Endothelial cell (in vitro differentiated cells): Measurements from ENCODE around the gene SLC39A3. TPM values are rescaled to one million over a fixed set of nuclear protein-coding genes. Genes with fewer than 3 reads are reported as not detected.
A peak's percentile ranks its signal among the peaks of the same experiment; 100 is the strongest.

Experiments
- DNase-seq: peaks from one replicate; pipeline ENCODE4 v3.0.0; 2021; ENCODE audit warnings: low spot score
- H3K27ac Mint-ChIP-seq: one replicate; pipeline ENCODE4 v1.8.0; 2021; ENCODE audit warnings: mixed read lengths, inconsistent platforms; ENCODE audit not compliant: unreplicated experiment
- H3K27me3 Mint-ChIP-seq: one replicate; pipeline ENCODE4 v1.8.0; 2021; ENCODE audit warnings: mild to moderate bottlenecking, moderate library complexity, mixed read lengths, inconsistent platforms; ENCODE audit not compliant: unreplicated experiment
- H3K36me3 Mint-ChIP-seq: one replicate; pipeline ENCODE4 v1.8.0; 2021; ENCODE audit warnings: mild to moderate bottlenecking, low read depth, mixed read lengths, inconsistent platforms; ENCODE audit not compliant: unreplicated experiment
- H3K4me1 Mint-ChIP-seq: one replicate; pipeline ENCODE4 v1.8.0; 2021; ENCODE audit warnings: mild to moderate bottlenecking, mixed read lengths, inconsistent platforms; ENCODE audit not compliant: unreplicated experiment
- H3K4me3 Mint-ChIP-seq: one replicate; pipeline ENCODE4 v1.8.0; 2021; ENCODE audit warnings: mild to moderate bottlenecking, mixed read lengths, inconsistent platforms; ENCODE audit not compliant: unreplicated experiment
- H3K9me3 Mint-ChIP-seq: one replicate; pipeline ENCODE4 v1.8.0; 2021; ENCODE audit warnings: mixed read lengths, inconsistent platforms; ENCODE audit not compliant: unreplicated experiment
- CTCF ChIP-seq: fragments of 200-600 bp; sonication (generic); IDR thresholded peaks from one replicate; pipeline ENCODE4 v1.5.0; 2021; ENCODE audit warnings: antibody characterized with exemption; ENCODE audit not compliant: unreplicated experiment
- total RNA-seq: library from RNA; stranded (reverse); fragmentation: NEBNext Ultra II Directional; extraction: Animal tissue kit (Norgen Biotek cat#: 25700); gene quantifications from one replicate; pipeline ENCODE4 v1.2.1, GENCODE V29; 2021; ENCODE audit not compliant: unreplicated experiment

The SLC39A3 gene
- total RNA-seq, 1 donor from 2014 or later = 28.7 TPM

GRCh38 chr19:2719232-2719735, 20.5 kb downstream of the SLC39A3 start:
- peaks cover 11% of the 10 kb centered on the region for H3K27me3 Mint-ChIP-seq
- TF ChIP-seq CTCF = no peak

GRCh38 chr19:2717638-2718541, 21.9 kb downstream of the SLC39A3 start:
- Mint-ChIP-seq H3K9me3 (no peaks in the 10 kb centered on the region), H3K4me1 (peaks cover 5% of the 10 kb centered on the region), H3K27me3 (peaks cover 11% of the 10 kb centered on the region), H3K4me3 (peak overlapping the region; percentile 34), H3K27ac (no peak overlapping the region), H3K36me3 (peaks cover 8% of the 10 kb centered on the region)
- TF ChIP-seq CTCF = no peak
- DNase-seq = no peak

More at GRCh38 chr19:2719232-2719735, 20.5 kb downstream of the SLC39A3 start:
- H3K4me1 Mint-ChIP-seq = peaks cover 6% of the 10 kb centered on the region
- no peak overlapping the region for H3K27ac Mint-ChIP-seq
- H3K9me3 Mint-ChIP-seq = no peaks in the 10 kb centered on the region
- no peak for DNase-seq
- no peak overlapping the region for H3K4me3 Mint-ChIP-seq
- peaks cover 9% of the 10 kb centered on the region for H3K36me3 Mint-ChIP-seq

GRCh38 chr19:2716722-2717637, 22.8 kb downstream of the SLC39A3 start:
- H3K4me1 Mint-ChIP-seq = peaks cover 4% of the 10 kb centered on the region
- H3K9me3 Mint-ChIP-seq = no peaks in the 10 kb centered on the region
- H3K4me3 Mint-ChIP-seq = no peak overlapping the region
- H3K27ac Mint-ChIP-seq = no peak overlapping the region
- no peak for DNase-seq
- TF ChIP-seq CTCF = no peak
- peaks cover 8% of the 10 kb centered on the region for H3K36me3 Mint-ChIP-seq
- H3K27me3 Mint-ChIP-seq = peaks cover 13% of the 10 kb centered on the region

- Mint-ChIP-seq H3K36me3 (peaks cover 8% of the 10 kb centered on the region), H3K27ac (no peak overlapping the region), H3K27me3 (peaks cover 8% of the 10 kb centered on the region), H3K4me1 (no peaks in the 10 kb centered on the region), H3K4me3 (no peak overlapping the region), H3K9me3 (no peaks in the 10 kb centered on the region)
- DNase-seq = no peak
- TF ChIP-seq CTCF = no peak
These were observed 23.6 kb downstream of the SLC39A3 start for GRCh38 chr19:2716275-2716650.
